ENCODE measurements around the gene TGFB1I1. TPM values are rescaled to one million over a fixed set of nuclear protein-coding genes. Genes with fewer than 3 reads are reported as not detected.

TGFB1I1 gene
- total and polyA plus RNA-seq, 2 donors (not counting 3 experiments of a cell fraction or from before 2014, with no cell fraction given), result 73.7 to 115 TPM

DNA sequence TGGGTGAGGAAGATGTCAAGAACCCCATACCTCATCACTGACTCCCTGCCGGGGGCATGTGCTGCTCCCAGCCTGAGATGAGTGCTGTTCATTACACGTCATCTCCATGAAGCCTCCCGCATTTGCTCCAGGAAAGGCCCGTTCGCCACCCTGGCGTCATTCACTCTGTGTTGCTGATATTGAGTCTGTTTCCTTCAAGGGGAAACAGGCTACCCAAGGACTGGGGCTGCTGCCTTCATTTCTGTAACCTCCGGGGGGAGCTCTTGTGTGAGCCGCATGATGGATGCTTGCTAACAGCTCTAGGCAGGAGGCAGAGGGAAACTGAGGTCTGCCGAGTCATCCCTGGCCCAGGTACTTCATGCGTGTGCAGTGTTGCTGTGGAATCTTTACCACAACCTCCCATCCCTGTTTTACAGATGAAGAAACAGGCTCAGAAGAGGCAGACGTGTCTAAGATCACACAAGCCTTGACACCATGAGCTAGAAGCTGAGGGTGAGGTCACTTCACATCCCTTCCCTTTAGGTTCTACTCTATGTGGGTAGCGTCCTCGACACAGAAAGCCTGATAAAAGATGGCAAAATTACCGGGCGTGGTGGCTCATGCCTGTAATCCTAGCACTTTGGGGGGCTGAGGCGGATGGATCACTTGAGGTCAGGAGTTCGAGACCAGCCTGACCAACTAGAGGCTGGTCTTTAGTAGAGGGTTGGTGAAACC lies 16.2 kb upstream of the TGFB1I1 start:
- Histone ChIP-seq H3K9me1 (replicated peaks; ENCODE audit: control insufficient read depth, extremely low read depth, insufficient read depth, low read length) (no peaks in the 10 kb centered on the region), H3K4me2 (ENCODE audit: insufficient read depth, low read length) (no peak overlapping the region), H3K27me3 (ENCODE audit: control insufficient read depth in 2 of 2, insufficient read depth in 2 of 2, low read length in 2 of 2) (no peaks in the 10 kb centered on the region), H3K4me3 (replicated peaks in 1 of 3; ENCODE audit: insufficient read depth in 1 of 3, low read depth in 1 of 3, low read length in 3 of 3) (no peak overlapping the region), H3K36me3 (ENCODE audit: control insufficient read depth in 2 of 2, extremely low read depth in 1 of 2, insufficient read depth in 2 of 2, low read length in 2 of 2) (no peaks in the 10 kb centered on the region), H3K9ac (replicated peaks; ENCODE audit: extremely low read depth, insufficient read depth, low read length) (no peak overlapping the region), H4K20me1 (replicated peaks; ENCODE audit: control insufficient read depth, extremely low read depth, insufficient read depth, low read length) (no peaks in the 10 kb centered on the region), H3K4me1 (ENCODE audit: control insufficient read depth, extremely low read depth, insufficient read depth, low read length) (peaks cover 37% of the 10 kb centered on the region), H2AFZ (ENCODE audit: low read depth, low read length) (no peak overlapping the region), H3K9me3 (replicated peaks; ENCODE audit: control insufficient read depth, insufficient read depth, low read length) (no peaks in the 10 kb centered on the region), H3K79me2 (ENCODE audit: control insufficient read depth, insufficient read depth, low read length) (peaks cover 37% of the 10 kb centered on the region), H3K27ac (ENCODE audit: insufficient read depth, low read depth, low read length) (no peak overlapping the region)
- BruUV-seq (replicated peaks), result no TSS peak
- peak; percentile 24 for DNase-seq (ENCODE audit: low read depth, low spot score)
- TF ChIP-seq MYC (IDR thresholded peaks at IDR 0.05; ENCODE audit: low read depth, low read length) (no peak), POLR2A (IDR thresholded peaks at IDR 0.05; ENCODE audit: low read depth, low read length) (no peak), JUN (IDR thresholded peaks at IDR 0.05; ENCODE audit: borderline replicate concordance, insufficient read depth, insufficient read length, low read depth) (no peak), EZH2 (IDR thresholded peaks at IDR 0.05; ENCODE audit: borderline replicate concordance, low read depth, low read length, severe bottlenecking) (no peak), FOS (IDR thresholded peaks at IDR 0.05; ENCODE audit: borderline replicate concordance, insufficient read depth, low read length) (no peak)
- TF ChIP-seq, protein P1, sequence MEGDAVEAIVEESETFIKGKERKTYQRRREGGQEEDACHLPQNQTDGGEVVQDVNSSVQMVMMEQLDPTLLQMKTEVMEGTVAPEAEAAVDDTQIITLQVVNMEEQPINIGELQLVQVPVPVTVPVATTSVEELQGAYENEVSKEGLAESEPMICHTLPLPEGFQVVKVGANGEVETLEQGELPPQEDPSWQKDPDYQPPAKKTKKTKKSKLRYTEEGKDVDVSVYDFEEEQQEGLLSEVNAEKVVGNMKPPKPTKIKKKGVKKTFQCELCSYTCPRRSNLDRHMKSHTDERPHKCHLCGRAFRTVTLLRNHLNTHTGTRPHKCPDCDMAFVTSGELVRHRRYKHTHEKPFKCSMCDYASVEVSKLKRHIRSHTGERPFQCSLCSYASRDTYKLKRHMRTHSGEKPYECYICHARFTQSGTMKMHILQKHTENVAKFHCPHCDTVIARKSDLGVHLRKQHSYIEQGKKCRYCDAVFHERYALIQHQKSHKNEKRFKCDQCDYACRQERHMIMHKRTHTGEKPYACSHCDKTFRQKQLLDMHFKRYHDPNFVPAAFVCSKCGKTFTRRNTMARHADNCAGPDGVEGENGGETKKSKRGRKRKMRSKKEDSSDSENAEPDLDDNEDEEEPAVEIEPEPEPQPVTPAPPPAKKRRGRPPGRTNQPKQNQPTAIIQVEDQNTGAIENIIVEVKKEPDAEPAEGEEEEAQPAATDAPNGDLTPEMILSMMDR (IDR thresholded peaks at IDR 0.05; ENCODE audit: extremely low read depth in 1 of 2, insufficient read depth in 1 of 2, low read depth in 1 of 2, low read length in 2 of 2), result peak; percentile 27 to 52
- dilution Hi-C loops (cut with MboI; ENCODE audit: extremely low pct_ligation_motif_present, low sequenced_read_pairs), result no loop called here
- FAIRE-seq, result no peak
- ChIA-PET CTCF (interaction anchor here (0.5 to 1.2 kb wide), 4 partner anchors 12 to 73 kb away, joined by 3 to 13 read pairs (median 4); partner anchors contain the start of gene ZNF843), POLR2A (interaction anchor here (1.3 kb wide), 1 partner anchor 276 kb away, joined by 5 read pairs; the partner anchor contains the start of gene FUS)
- intact Hi-C loops (cut with micrococcal nuclease), result loop anchor here (5.0 kb wide), 3 partner anchors 253 to 273 kb away; partner anchors contain the start of genes FUS and PYCARD
